Tibial artery (tissue), 4 donors: Measurements from ENCODE around the gene EPHA6.
"Not testable (repeated sequence)": the region's sequence is repeated elsewhere in the genome, so short reads cannot be mapped to it uniquely, and the experiment has no call there.

ENCODE experiments used
- DNase-seq, 2 donors: peaks; one replicate each; pipeline ENCODE4 v3.0.0-alpha.2; 2019
- H3K27ac ChIP-seq, 2 donors: fragments of 200-600 bp; sonication (generic) in 1 of 2; 1 replicate in 1 of 2; 2 replicates in 1 of 2; pipeline ENCODE4 v1.5.1; 2018 to 2019; ENCODE audit warnings: mild to moderate bottlenecking in 1 of 2
- H3K27me3 ChIP-seq, 2 donors: fragments of 200-600 bp; sonication (generic) in 1 of 2; one replicate each; pipeline versions ENCODE4 v1.5.1 to v1.6.0; 2016 to 2019
- H3K36me3 ChIP-seq, 3 donors: fragments of 200-600 bp; sonication (generic) in 2 of 3; one replicate each; pipeline ENCODE4 v1.5.1; 2016 to 2019; ENCODE audit warnings: mild to moderate bottlenecking in 2 of 3
- H3K4me1 ChIP-seq, 4 donors: fragments of 200-600 bp; sonication (generic) in 2 of 4; 1 replicate in 3 of 4; 2 replicates in 1 of 4; pipeline ENCODE4 v1.5.1; 2016 to 2019
- H3K4me3 ChIP-seq, 2 donors: fragments of 200-600 bp; sonication (generic) in 1 of 2; 1 replicate in 1 of 2; 2 replicates in 1 of 2; pipeline ENCODE4 v1.5.1; 2018 to 2019; ENCODE audit warnings: mild to moderate bottlenecking in 2 of 2
- H3K9me3 ChIP-seq, 3 donors: fragments of 200-600 bp; sonication (generic) in 1 of 3; one replicate each; pipeline ENCODE4 v1.5.1; 2016 to 2019
- CTCF ChIP-seq, 2 experiments: fragments of 200-600 bp in 1 of 2; fragments of 450-650 bp in 1 of 2; IDR thresholded peaks; one replicate each; pipeline ENCODE4 v1.5.1; 2017 to 2019; ENCODE audit warnings: antibody characterized with exemption in 2 of 2, mild to moderate bottlenecking in 1 of 2, moderate library complexity in 1 of 2
- intact Hi-C: fragments of 100-400 bp; cut with DNase I; formaldehyde crosslinking; loops from one replicate; pipeline ENCODE4 v1.15.0; 2023; ENCODE audit warnings: low total_unique reads

EPHA6 gene

GRCh38 chr3:97479740-97480139 lies 665.3 kb downstream of the EPHA6 start:
- intact Hi-C loops = no loop called here
- H3K4me3 ChIP-seq = no peak overlapping the region
- no peak for TF ChIP-seq CTCF (IDR thresholded peaks at IDR 0.05)
- no peaks in the 10 kb centered on the region for H3K4me1 ChIP-seq
- no peaks in the 10 kb centered on the region for H3K9me3 ChIP-seq
- H3K27ac ChIP-seq = no peak overlapping the region
- no peak for DNase-seq
- no peaks in the 10 kb centered on the region for H3K36me3 ChIP-seq
- no peaks in the 10 kb centered on the region for H3K27me3 ChIP-seq

GRCh38 chr3:97480696-97481289 lies 666.4 kb downstream of the EPHA6 start:
- H3K4me1 ChIP-seq, H3K27ac ChIP-seq, H3K4me3 ChIP-seq, H3K36me3 ChIP-seq, H3K9me3 ChIP-seq, H3K27me3 ChIP-seq, DNase-seq, intact Hi-C loops: not testable (repeated sequence)

- Histone ChIP-seq H3K27me3 (no peaks in the 10 kb centered on the region), H3K27ac (no peak overlapping the region), H3K4me1 (no peaks in the 10 kb centered on the region), H3K4me3 (no peak overlapping the region), H3K36me3 (no peaks in the 10 kb centered on the region), H3K9me3 (no peaks in the 10 kb centered on the region)
- intact Hi-C loops = no loop called here
- no peak for TF ChIP-seq CTCF (IDR thresholded peaks at IDR 0.05)
- no peak for DNase-seq
Observed at GRCh38 chr3:97481416-97481815, 667.0 kb downstream of the EPHA6 start.

- TF ChIP-seq CTCF (IDR thresholded peaks at IDR 0.05) = no peak
- no peak for DNase-seq
- Histone ChIP-seq H3K4me1 (no peaks in the 10 kb centered on the region), H3K9me3 (no peaks in the 10 kb centered on the region), H3K4me3 (no peak overlapping the region), H3K27me3 (no peaks in the 10 kb centered on the region), H3K27ac (no peak overlapping the region), H3K36me3 (no peaks in the 10 kb centered on the region)
- intact Hi-C loops = no loop called here
Observed at GRCh38 chr3:97485206-97485605, 670.8 kb downstream of the EPHA6 start.

GRCh38 chr3:97487587-97487986 lies 673.2 kb downstream of the EPHA6 start:
- DNase-seq = no peak
- no peak overlapping the region for H3K4me3 ChIP-seq
- no peak overlapping the region for H3K27ac ChIP-seq
- no peaks in the 10 kb centered on the region for H3K4me1 ChIP-seq
- no peaks in the 10 kb centered on the region for H3K27me3 ChIP-seq
- no peaks in the 10 kb centered on the region for H3K9me3 ChIP-seq
- intact Hi-C loops = no loop called here
- no peak for TF ChIP-seq CTCF (IDR thresholded peaks at IDR 0.05)
- no peaks in the 10 kb centered on the region for H3K36me3 ChIP-seq

GRCh38 chr3:97488741-97489140 lies 674.3 kb downstream of the EPHA6 start:
- Histone ChIP-seq H3K9me3 (no peaks in the 10 kb centered on the region), H3K4me1 (no peaks in the 10 kb centered on the region), H3K27me3 (no peaks in the 10 kb centered on the region), H3K27ac (no peak overlapping the region), H3K4me3 (no peak overlapping the region), H3K36me3 (no peaks in the 10 kb centered on the region)
- no peak for TF ChIP-seq CTCF (IDR thresholded peaks at IDR 0.05)
- DNase-seq = no peak
- intact Hi-C loops = no loop called here
